GM23338 (cell line): ENCODE results near the gene PDLIM5.

ENCODE experiments used
- CTCF ChIP-seq, 2 experiments: fragments of 200-600 bp in 1 of 2; sonication (generic) in 1 of 2; conservative IDR thresholded peaks; 2 replicates each; pipeline versions ENCODE4 v1.5.1 to v1.6.1; 2016 to 2017; ENCODE audit warnings: antibody characterized with exemption in 2 of 2, low read depth in 2 of 2, mild to moderate bottlenecking in 2 of 2, moderate library complexity in 1 of 2
- ETS1 ChIP-seq: IDR thresholded peaks from 2 replicates; pipeline ENCODE4 v1.6.1; 2016; ENCODE audit warnings: antibody characterized with exemption
- EZH2 ChIP-seq: fragments of 200-600 bp; sonication (generic); IDR thresholded peaks from one replicate; pipeline ENCODE4 v1.8.0; 2017; ENCODE audit warnings: antibody characterized with exemption, mild to moderate bottlenecking, low read depth; ENCODE audit not compliant: unreplicated experiment
- EZH2phosphoT487 ChIP-seq: fragments of 200-600 bp; sonication (generic); IDR thresholded peaks from one replicate; pipeline ENCODE4 v1.8.1; 2018; ENCODE audit warnings: antibody characterized with exemption; ENCODE audit not compliant: unreplicated experiment
- JUNB ChIP-seq: IDR thresholded peaks from one replicate; pipeline ENCODE4 v1.6.1; 2016; ENCODE audit warnings: antibody characterized with exemption; ENCODE audit not compliant: unreplicated experiment
- NANOG ChIP-seq: IDR thresholded peaks from 2 replicates; pipeline ENCODE4 v1.6.1; 2016; ENCODE audit warnings: antibody characterized with exemption, borderline replicate concordance
- POLR2AphosphoS5 ChIP-seq: IDR thresholded peaks from 2 replicates; pipeline ENCODE4 v1.6.1; 2016; ENCODE audit warnings: antibody characterized with exemption, low read depth
- REST ChIP-seq: IDR thresholded peaks from one replicate; pipeline ENCODE4 v1.6.1; 2018; ENCODE audit warnings: antibody characterized with exemption; ENCODE audit not compliant: unreplicated experiment
- STAT1 ChIP-seq: IDR thresholded peaks from one replicate; pipeline ENCODE4 v1.6.1; 2016; ENCODE audit warnings: antibody characterized with exemption; ENCODE audit not compliant: unreplicated experiment

GRCh38 chr4:94519019-94519418 is 67.3 kb downstream of the PDLIM5 start:
- TF ChIP-seq EZH2 (no peak), CTCF (conservative IDR thresholded peaks at IDR 0.05; ENCODE audit: low read depth in 2 of 2) (no peak), NANOG (no peak), REST (no peak), JUNB (no peak), POLR2AphosphoS5 (no peak), STAT1 (no peak), ETS1 (no peak), EZH2phosphoT487 (no peak)
